Osteoblast (primary cell): ENCODE measurements around the gene CDKN2D. TPM values are rescaled to one million over a fixed set of nuclear protein-coding genes. Genes with fewer than 3 reads are reported as not detected.

Experiments used
- DNase-seq: peaks from one replicate; pipeline ENCODE4 v3.0.0; 2011; ENCODE audit warnings: low spot score, mixed read lengths; ENCODE audit not compliant: insufficient read length; ENCODE audit errors: missing footprints
- H2AFZ ChIP-seq: 2 replicates; pipeline ENCODE4 v1.6.0; 2011; ENCODE audit warnings: mild to moderate bottlenecking, low read length
- H3K27ac ChIP-seq: 2 replicates; pipeline ENCODE4 v1.5.1; 2011; ENCODE audit warnings: mild to moderate bottlenecking, low read depth, low read length, moderate library complexity
- H3K27me3 ChIP-seq: 2 replicates; pipeline ENCODE4 v1.6.0; 2012; ENCODE audit warnings: mild to moderate bottlenecking, control low read depth, inconsistent platforms, low read length, moderate library complexity; ENCODE audit not compliant: insufficient read depth
- H3K36me3 ChIP-seq: 2 replicates; pipeline ENCODE4 v1.5.1; 2011; ENCODE audit warnings: mild to moderate bottlenecking, low read length, control low read depth, moderate library complexity; ENCODE audit not compliant: insufficient read depth
- H3K4me1 ChIP-seq: 2 replicates; pipeline ENCODE4 v1.5.1; 2011; ENCODE audit warnings: mild to moderate bottlenecking, low read length, control low read depth, moderate library complexity; ENCODE audit not compliant: insufficient read depth
- H3K4me2 ChIP-seq: 2 replicates; pipeline ENCODE4 v1.6.0; 2011; ENCODE audit warnings: mild to moderate bottlenecking, low read length; ENCODE audit not compliant: insufficient read depth
- H3K4me3 ChIP-seq: fragments of 200-600 bp; sonication (generic); 3 replicates; pipeline ENCODE4 v1.5.1; 2012; ENCODE audit warnings: mild to moderate bottlenecking, low read length, inconsistent platforms; ENCODE audit not compliant: insufficient read depth
- H3K79me2 ChIP-seq: 2 replicates; pipeline ENCODE4 v1.6.0; 2012; ENCODE audit warnings: mild to moderate bottlenecking, low read length, control low read depth, inconsistent platforms; ENCODE audit not compliant: insufficient read depth
- H3K9me3 ChIP-seq: 2 replicates; pipeline ENCODE4 v1.5.1; 2011; ENCODE audit warnings: low read depth, low read length, control low read depth
- H4K20me1 ChIP-seq: 2 replicates; pipeline ENCODE4 v1.6.0; 2012; ENCODE audit warnings: mild to moderate bottlenecking, low read length, control low read depth; ENCODE audit not compliant: insufficient read depth
- CTCF ChIP-seq: IDR thresholded peaks from 2 replicates; pipeline ENCODE4 v1.5.1; 2011; ENCODE audit warnings: mild to moderate bottlenecking, low read depth, low read length, moderate library complexity; ENCODE audit errors: extremely low read depth
- total RNA-seq: library from RNA; depleted of rRNA; stranded (reverse); fragments of >200 nt; gene quantifications from 2 replicates; pipeline ENCODE4 v1.2.3, GENCODE V29; 2012

CDKN2D gene
- total RNA-seq, 1 donor = 4.0 TPM

GRCh38 chr19:10557603-10558197 is 11.1 kb downstream of the CDKN2D start:
- peaks cover 2% of the 10 kb centered on the region for H3K79me2 ChIP-seq
- H3K27me3 ChIP-seq = no peaks in the 10 kb centered on the region
- peaks cover 3% of the 10 kb centered on the region for H4K20me1 ChIP-seq
- peak; percentile 69 for DNase-seq
- peaks cover 63% of the 10 kb centered on the region for H3K36me3 ChIP-seq
- H3K4me1 ChIP-seq = no peaks in the 10 kb centered on the region
- H3K9me3 ChIP-seq = no peaks in the 10 kb centered on the region
- H3K27ac ChIP-seq = no peak overlapping the region
- no peak overlapping the region for H3K4me2 ChIP-seq
- no peak for TF ChIP-seq CTCF
- H2AFZ ChIP-seq = no peak overlapping the region
- H3K4me3 ChIP-seq = no peak overlapping the region

- H3K79me2 ChIP-seq = no peaks in the 10 kb centered on the region
- H3K36me3 ChIP-seq = peaks cover 58% of the 10 kb centered on the region
- no peak for TF ChIP-seq CTCF
- no peaks in the 10 kb centered on the region for H3K27me3 ChIP-seq
- no peak overlapping the region for H3K4me3 ChIP-seq
- no peaks in the 10 kb centered on the region for H3K9me3 ChIP-seq
- H4K20me1 ChIP-seq = peaks cover 3% of the 10 kb centered on the region
- no peak overlapping the region for H2AFZ ChIP-seq
- no peaks in the 10 kb centered on the region for H3K4me1 ChIP-seq
- H3K4me2 ChIP-seq = no peak overlapping the region
- H3K27ac ChIP-seq = no peak overlapping the region
- DNase-seq = peak; percentile 78
These were observed 13.2 kb downstream of the CDKN2D start for GRCh38 chr19:10555610-10555973.

- TF ChIP-seq CTCF = no peak
- H3K36me3 ChIP-seq = peaks cover 53% of the 10 kb centered on the region
- H3K4me3 ChIP-seq = no peak overlapping the region
- peaks cover 3% of the 10 kb centered on the region for H4K20me1 ChIP-seq
- no peaks in the 10 kb centered on the region for H3K9me3 ChIP-seq
- H3K27me3 ChIP-seq = no peaks in the 10 kb centered on the region
- no peak overlapping the region for H2AFZ ChIP-seq
- no peaks in the 10 kb centered on the region for H3K79me2 ChIP-seq
- no peak for DNase-seq
- no peak overlapping the region for H3K4me2 ChIP-seq
- no peaks in the 10 kb centered on the region for H3K4me1 ChIP-seq
- no peak overlapping the region for H3K27ac ChIP-seq
These were observed 13.8 kb downstream of the CDKN2D start for GRCh38 chr19:10554760-10555609.

- DNase-seq = peak; percentile 66
- H3K79me2 ChIP-seq = no peaks in the 10 kb centered on the region
- no peaks in the 10 kb centered on the region for H3K9me3 ChIP-seq
- no peak overlapping the region for H2AFZ ChIP-seq
- TF ChIP-seq CTCF = no peak
- H3K27ac ChIP-seq = no peak overlapping the region
- no peaks in the 10 kb centered on the region for H3K27me3 ChIP-seq
- H4K20me1 ChIP-seq = peaks cover 3% of the 10 kb centered on the region
- H3K4me1 ChIP-seq = no peaks in the 10 kb centered on the region
- H3K36me3 ChIP-seq = peaks cover 45% of the 10 kb centered on the region
- no peak overlapping the region for H3K4me3 ChIP-seq
- H3K4me2 ChIP-seq = no peak overlapping the region
These were observed 14.8 kb downstream of the CDKN2D start for GRCh38 chr19:10553943-10554381.
